H9 (cell line): ENCODE results near the gene IMPDH1. TPM values are rescaled to one million over a fixed set of nuclear protein-coding genes. Genes with fewer than 3 reads are reported as not detected.

ENCODE experiments used
- DNase-seq: peaks from one replicate; pipeline ENCODE4 v3.0.0-alpha.2; 2017
- H2AFZ ChIP-seq: one replicate; pipeline ENCODE4 v1.6.1; 2013; ENCODE audit warnings: mild to moderate bottlenecking, low read length, control low read depth, moderate library complexity
- H2AK5ac ChIP-seq: 2 replicates; pipeline ENCODE4 v1.6.1; 2013; ENCODE audit warnings: low read length, control low read depth, mixed read lengths; ENCODE audit not compliant: insufficient read length
- H2BK120ac ChIP-seq: one replicate; pipeline ENCODE4 v1.6.1; 2013; ENCODE audit warnings: low read depth, mild to moderate bottlenecking, low read length, control low read depth, inconsistent platforms; ENCODE audit not compliant: poor library complexity, severe bottlenecking
- H2BK12ac ChIP-seq: 2 replicates; pipeline ENCODE4 v1.6.1; 2013; ENCODE audit warnings: low read length, control low read depth, mixed read lengths, low read depth; ENCODE audit not compliant: insufficient read length
- H2BK15ac ChIP-seq: 2 replicates; pipeline ENCODE4 v1.6.1; 2013; ENCODE audit warnings: low read depth, low read length, control low read depth
- H2BK20ac ChIP-seq: one replicate; pipeline ENCODE4 v1.6.1; 2013; ENCODE audit warnings: low read depth, mild to moderate bottlenecking, low read length, control low read depth, inconsistent platforms; ENCODE audit not compliant: poor library complexity, severe bottlenecking
- H2BK5ac ChIP-seq: 2 replicates; pipeline ENCODE4 v1.6.1; 2013; ENCODE audit warnings: low read length, control low read depth, mixed read lengths; ENCODE audit not compliant: insufficient read length
- H3K14ac ChIP-seq: 2 replicates; pipeline ENCODE4 v1.6.1; 2013; ENCODE audit warnings: low read length, control low read depth; ENCODE audit not compliant: insufficient read depth
- H3K18ac ChIP-seq: 2 replicates; pipeline ENCODE4 v1.6.1; 2013; ENCODE audit warnings: low read depth, mild to moderate bottlenecking, mixed read lengths, low read length, control low read depth; ENCODE audit not compliant: insufficient read length
- H3K23ac ChIP-seq: 2 replicates; pipeline ENCODE4 v1.6.1; 2013; ENCODE audit warnings: low read length, control low read depth, mixed read lengths, low read depth; ENCODE audit not compliant: insufficient read length
- H3K23me2 ChIP-seq: 2 replicates; pipeline ENCODE4 v1.6.1; 2013; ENCODE audit warnings: low read depth, mild to moderate bottlenecking, mixed read lengths, low read length, control low read depth; ENCODE audit not compliant: insufficient read length, poor library complexity, severe bottlenecking
- H3K27ac ChIP-seq: 2 replicates; pipeline ENCODE4 v1.5.1; 2013; ENCODE audit warnings: low read length, control low read depth, mixed read lengths, low read depth; ENCODE audit not compliant: insufficient read length
- H3K27me3 ChIP-seq: 2 replicates; pipeline ENCODE4 v1.6.1; 2013; ENCODE audit warnings: low read length, control low read depth, inconsistent platforms; ENCODE audit not compliant: insufficient read depth
- H3K4ac ChIP-seq: 2 replicates; pipeline ENCODE4 v1.6.1; 2013; ENCODE audit warnings: low read depth, mild to moderate bottlenecking, control low read depth, inconsistent platforms, low read length, moderate library complexity
- H3K4me1 ChIP-seq: 2 replicates; pipeline ENCODE4 v1.6.1; 2013; ENCODE audit warnings: low read length, control low read depth, inconsistent platforms; ENCODE audit not compliant: insufficient read depth
- H3K4me2 ChIP-seq: 2 replicates; pipeline ENCODE4 v1.6.1; 2013; ENCODE audit warnings: low read length, control low read depth, mixed read lengths; ENCODE audit not compliant: insufficient read length, insufficient read depth
- H3K56ac ChIP-seq: 2 replicates; pipeline ENCODE4 v1.6.1; 2013; ENCODE audit warnings: low read depth, mild to moderate bottlenecking, mixed read lengths, low read length, control low read depth; ENCODE audit not compliant: insufficient read length
- H3K79me1 ChIP-seq: 2 replicates; pipeline ENCODE4 v1.6.1; 2013; ENCODE audit warnings: low read depth, mild to moderate bottlenecking, moderate library complexity, low read length, control low read depth, inconsistent platforms; ENCODE audit not compliant: insufficient read depth, poor library complexity, severe bottlenecking
- H3K79me2 ChIP-seq: 2 replicates; pipeline ENCODE4 v1.6.1; 2013; ENCODE audit warnings: low read length, control low read depth, inconsistent platforms; ENCODE audit not compliant: insufficient read depth
- H3K9ac ChIP-seq: 2 replicates; pipeline ENCODE4 v1.6.1; 2013; ENCODE audit warnings: low read length, control low read depth, mixed read lengths; ENCODE audit not compliant: insufficient read length; ENCODE audit errors: extremely low read depth
- H3K9me3 ChIP-seq: one replicate; pipeline ENCODE4 v1.6.1; 2013; ENCODE audit warnings: low read depth, low read length, inconsistent platforms; ENCODE audit not compliant: control insufficient read depth
- H3T11ph ChIP-seq: one replicate; pipeline ENCODE4 v1.6.1; 2013; ENCODE audit warnings: mild to moderate bottlenecking, low read length, control low read depth, inconsistent platforms
- H4K20me1 ChIP-seq: one replicate; pipeline ENCODE4 v1.6.1; 2013; ENCODE audit not compliant: control insufficient read depth, insufficient read length, insufficient read depth
- H4K5ac ChIP-seq: 2 replicates; pipeline ENCODE4 v1.6.1; 2013; ENCODE audit warnings: low read depth, mild to moderate bottlenecking, mixed read lengths, low read length, control low read depth; ENCODE audit not compliant: insufficient read length
- H4K8ac ChIP-seq: replicated peaks from 2 replicates; pipeline ENCODE4 v1.6.1; 2013; ENCODE audit warnings: low read length, control low read depth, mixed read lengths, low read depth; ENCODE audit not compliant: insufficient read length
- H4K91ac ChIP-seq: 2 replicates; pipeline ENCODE4 v1.6.1; 2013; ENCODE audit warnings: low read depth, mild to moderate bottlenecking, moderate library complexity, mixed read lengths, low read length, control low read depth; ENCODE audit not compliant: insufficient read length
- H3K27ac Mint-ChIP-seq, 3 experiments: 2 replicates in 2 of 3; 3 replicates in 1 of 3; pipeline ENCODE4 v1.8.0; 2020 to 2021; ENCODE audit warnings: mixed read lengths in 3 of 3, mild to moderate bottlenecking in 1 of 3, moderate library complexity in 1 of 3
- H3K27me3 Mint-ChIP-seq: 2 replicates; pipeline ENCODE4 v1.8.0; 2021; ENCODE audit warnings: low read depth, mild to moderate bottlenecking, moderate library complexity, mixed read lengths
- H3K36me3 Mint-ChIP-seq, 3 experiments: 2 replicates in 2 of 3; 3 replicates in 1 of 3; pipeline ENCODE4 v1.8.0; 2020 to 2021; ENCODE audit warnings: low read depth in 3 of 3, mixed read lengths in 3 of 3; ENCODE audit not compliant: insufficient read depth in 1 of 3
- H3K4me1 Mint-ChIP-seq, 2 experiments: 2 replicates each; pipeline ENCODE4 v1.8.0; 2020; ENCODE audit warnings: mixed read lengths in 2 of 2
- H3K4me3 Mint-ChIP-seq, 2 experiments: 2 replicates in 1 of 2; 3 replicates in 1 of 2; pipeline ENCODE4 v1.8.0; 2020 to 2021; ENCODE audit warnings: mild to moderate bottlenecking in 2 of 2, mixed read lengths in 2 of 2, moderate library complexity in 1 of 2
- H3K9me3 Mint-ChIP-seq, 2 experiments: 2 replicates in 1 of 2; 3 replicates in 1 of 2; pipeline ENCODE4 v1.8.0; 2020; ENCODE audit warnings: mild to moderate bottlenecking in 2 of 2, mixed read lengths in 2 of 2, moderate library complexity in 1 of 2
- CTCF ChIP-seq: fragments of 200-600 bp; sonication (generic); conservative IDR thresholded peaks from 3 replicates; pipeline ENCODE4 v1.8.0; 2021; ENCODE audit warnings: antibody characterized with exemption, mild to moderate bottlenecking
- WGBS: extraction: QIAGEN DNeasy Blood & Tissue Kit; methylation state at CpG from one replicate; pipeline ENCODE4 v1.1.7; 2013; ENCODE audit warnings: missing lambda C conversion rate, low lambda C conversion rate, mixed read lengths; ENCODE audit not compliant: insufficient read length; ENCODE audit errors: extremely low coverage; 5-methylcytosine and 5-hydroxymethylcytosine counted together
- total RNA-seq: library from RNA; stranded (reverse); gene quantifications from 2 replicates; pipeline ENCODE4 v1.2.1, GENCODE V29; 2021

IMPDH1 gene
- total RNA-seq, 1 experiment from 2014 or later: 35.2 TPM

GRCh38 chr7:128400566-128400965, 9.2 kb downstream of the IMPDH1 start:
- no peak overlapping the region for H2BK5ac ChIP-seq
- H4K5ac ChIP-seq: no peak overlapping the region
- no peak overlapping the region for H2BK15ac ChIP-seq
- H3K4me1 ChIP-seq: no peaks in the 10 kb centered on the region
- DNase-seq: no peak
- Mint-ChIP-seq H3K9me3 (no peaks in the 10 kb centered on the region), H3K36me3 (peaks cover 8 to 31% (median 19%) of the 10 kb centered on the region in 3 experiments), H3K27me3 (peaks cover 28% of the 10 kb centered on the region), H3K27ac (no peak overlapping the region), H3K4me3 (no peak overlapping the region), H3K4me1 (peaks cover 9 to 16% of the 10 kb centered on the region in 2 experiments)
- H3K4me2 ChIP-seq: no peak overlapping the region
- H4K91ac ChIP-seq: no peak overlapping the region
- H3K79me2 ChIP-seq: no peaks in the 10 kb centered on the region
- no CpG with 5 or more reads among the region's 5 CpGs for WGBS
- H2BK120ac ChIP-seq: no peak overlapping the region
- H4K20me1 ChIP-seq: no peaks in the 10 kb centered on the region
- no peak for TF ChIP-seq CTCF
- H2AK5ac ChIP-seq: no peak overlapping the region
- H3K56ac ChIP-seq: no peak overlapping the region
- H3T11ph ChIP-seq: no peak overlapping the region
- H3K27me3 ChIP-seq: no peaks in the 10 kb centered on the region; the same call in 1 of the 2 replicates
- no peaks in the 10 kb centered on the region for H3K79me1 ChIP-seq
- no peak overlapping the region for H3K14ac ChIP-seq
- no peak overlapping the region for H4K8ac ChIP-seq
- H3K23ac ChIP-seq: no peak overlapping the region
- no peak overlapping the region for H3K27ac ChIP-seq
- no peak overlapping the region for H3K18ac ChIP-seq
- peaks cover 4% of the 10 kb centered on the region for H3K23me2 ChIP-seq
- H2BK20ac ChIP-seq: no peak overlapping the region
- no peak overlapping the region for H3K4ac ChIP-seq
- H2AFZ ChIP-seq: no peak overlapping the region
- H3K9me3 ChIP-seq: no peaks in the 10 kb centered on the region
- H3K9ac ChIP-seq: no peak overlapping the region
- H2BK12ac ChIP-seq: no peak overlapping the region
